Endodermal cell (in vitro differentiated cells): ENCODE data around the gene SECISBP2. TPM values are rescaled to one million over a fixed set of nuclear protein-coding genes. Genes with fewer than 3 reads are reported as not detected.

Source experiments
- DNase-seq: peaks from one replicate; pipeline ENCODE4 v3.0.0-alpha.2; 2017
- H3K27ac ChIP-seq: 2 replicates; pipeline ENCODE4 v1.5.1; 2013; ENCODE audit warnings: mild to moderate bottlenecking, low read depth, low read length, moderate library complexity
- H3K27me3 ChIP-seq: 2 replicates; pipeline ENCODE4 v1.6.1; 2013; ENCODE audit warnings: mild to moderate bottlenecking, low read length, moderate library complexity; ENCODE audit not compliant: insufficient read depth, control insufficient read depth, poor library complexity, severe bottlenecking
- H3K36me3 ChIP-seq: 2 replicates; pipeline ENCODE4 v1.7.0; 2013; ENCODE audit warnings: mild to moderate bottlenecking, low read length, moderate library complexity; ENCODE audit not compliant: control insufficient read depth, insufficient read depth
- H3K4me1 ChIP-seq: one replicate; pipeline ENCODE4 v1.7.0; 2013; ENCODE audit warnings: low read length; ENCODE audit not compliant: control insufficient read depth, insufficient read depth
- H3K4me3 ChIP-seq: 2 replicates; pipeline ENCODE4 v1.5.1; 2013; ENCODE audit warnings: mild to moderate bottlenecking, low read length, moderate library complexity
- H3K9ac ChIP-seq: 2 replicates; pipeline ENCODE4 v1.6.1; 2013; ENCODE audit warnings: mild to moderate bottlenecking, low read length, moderate library complexity; ENCODE audit not compliant: poor library complexity, severe bottlenecking; ENCODE audit errors: extremely low read depth
- H3K9me3 ChIP-seq: 2 replicates; pipeline ENCODE4 v1.6.1; 2013; ENCODE audit warnings: mild to moderate bottlenecking, low read length, moderate library complexity; ENCODE audit not compliant: control insufficient read depth
- H3K27ac Mint-ChIP-seq: 2 replicates; pipeline ENCODE4 v1.8.0; 2020; ENCODE audit warnings: mixed read lengths
- H3K27me3 Mint-ChIP-seq: 2 replicates; pipeline ENCODE4 v1.8.0; 2021; ENCODE audit warnings: mild to moderate bottlenecking, mixed read lengths; ENCODE audit not compliant: insufficient read depth
- H3K36me3 Mint-ChIP-seq: 2 replicates; pipeline ENCODE4 v1.8.0; 2020; ENCODE audit warnings: low read depth, mixed read lengths
- H3K4me1 Mint-ChIP-seq: 2 replicates; pipeline ENCODE4 v1.8.0; 2020; ENCODE audit warnings: mixed read lengths
- H3K4me3 Mint-ChIP-seq: 2 replicates; pipeline ENCODE4 v1.8.0; 2020; ENCODE audit warnings: mild to moderate bottlenecking, moderate library complexity, mixed read lengths
- H3K9me3 Mint-ChIP-seq: 2 replicates; pipeline ENCODE4 v1.8.0; 2020; ENCODE audit warnings: mild to moderate bottlenecking, mixed read lengths
- WGBS, 2 experiments: methylation state at CpG; one replicate each; pipeline versions ENCODE4 v1.1.5 to v1.1.7; 2013; ENCODE audit warnings: missing lambda C conversion rate in 2 of 2, mixed read lengths in 1 of 2; ENCODE audit not compliant: insufficient coverage in 1 of 2, insufficient read length in 1 of 2; 5-methylcytosine and 5-hydroxymethylcytosine counted together
- total RNA-seq, 2 donors: library from RNA; stranded (reverse); fragmentation: NEBNext Ultra II Directional in 1 of 2; extraction: Animal tissue kit (Norgen Biotek cat#: 25700) in 1 of 2; gene quantifications; 2 replicates in 1 of 2; 3 replicates in 1 of 2; pipeline ENCODE4 v1.2.1, GENCODE V29; 2021
- TF ChIP-seq, protein P1 (sequence below): fragments of 200-600 bp; sonication (generic); conservative IDR thresholded peaks from 2 replicates; pipeline ENCODE4 v1.5.0; 2021; ENCODE audit warnings: antibody characterized with exemption, mild to moderate bottlenecking

The SECISBP2 gene
- total RNA-seq, 2 donors from 2014 or later = 55.7 to 56.0 TPM

DNA sequence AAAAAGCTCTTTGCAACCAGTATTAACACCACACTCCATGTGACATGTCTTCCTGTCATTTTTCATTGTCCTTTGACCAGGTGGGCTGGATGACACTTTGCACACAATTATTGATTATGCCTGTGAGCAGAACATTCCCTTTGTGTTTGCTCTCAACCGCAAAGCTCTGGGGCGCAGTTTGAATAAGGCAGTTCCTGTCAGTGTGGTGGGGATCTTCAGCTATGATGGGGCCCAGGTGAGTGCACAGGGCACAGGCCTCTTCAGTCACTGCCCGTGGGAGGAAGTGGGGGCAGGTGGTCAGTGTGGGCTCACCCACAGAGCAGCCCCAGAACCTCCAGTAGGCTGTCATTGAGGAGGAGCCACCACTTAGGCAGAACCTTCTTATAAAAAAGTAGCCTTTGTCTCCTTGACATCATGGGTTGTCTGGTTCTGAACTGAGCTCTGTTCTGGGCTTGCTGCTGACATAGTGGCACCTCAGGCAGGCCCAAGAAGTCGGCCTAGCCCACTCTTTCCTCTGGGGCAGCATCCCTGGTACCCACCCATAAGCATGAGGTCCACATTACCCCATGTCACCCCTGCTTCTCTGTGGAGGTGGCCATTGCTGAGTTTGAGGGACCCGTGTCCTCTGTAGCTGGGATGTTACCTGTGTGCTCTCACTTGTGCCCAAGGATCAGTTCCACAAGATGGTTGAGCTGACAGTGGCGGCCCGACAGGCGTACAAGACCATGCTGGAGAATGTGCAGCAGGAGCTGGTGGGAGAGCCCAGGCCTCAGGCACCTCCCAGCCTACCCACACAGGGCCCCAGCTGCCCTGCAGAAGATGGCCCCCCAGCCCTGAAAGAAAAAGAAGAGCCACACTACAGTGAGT is 39.3 kb downstream of the SECISBP2 start:
- peaks cover 75% of the 10 kb centered on the region for H3K36me3 Mint-ChIP-seq
- H3K4me1 Mint-ChIP-seq = peaks cover 33% of the 10 kb centered on the region
- H3K36me3 ChIP-seq = peaks cover 64% of the 10 kb centered on the region
- H3K9me3 Mint-ChIP-seq = no peaks in the 10 kb centered on the region
- no peaks in the 10 kb centered on the region for H3K27me3 ChIP-seq
- TF ChIP-seq, protein P1, sequence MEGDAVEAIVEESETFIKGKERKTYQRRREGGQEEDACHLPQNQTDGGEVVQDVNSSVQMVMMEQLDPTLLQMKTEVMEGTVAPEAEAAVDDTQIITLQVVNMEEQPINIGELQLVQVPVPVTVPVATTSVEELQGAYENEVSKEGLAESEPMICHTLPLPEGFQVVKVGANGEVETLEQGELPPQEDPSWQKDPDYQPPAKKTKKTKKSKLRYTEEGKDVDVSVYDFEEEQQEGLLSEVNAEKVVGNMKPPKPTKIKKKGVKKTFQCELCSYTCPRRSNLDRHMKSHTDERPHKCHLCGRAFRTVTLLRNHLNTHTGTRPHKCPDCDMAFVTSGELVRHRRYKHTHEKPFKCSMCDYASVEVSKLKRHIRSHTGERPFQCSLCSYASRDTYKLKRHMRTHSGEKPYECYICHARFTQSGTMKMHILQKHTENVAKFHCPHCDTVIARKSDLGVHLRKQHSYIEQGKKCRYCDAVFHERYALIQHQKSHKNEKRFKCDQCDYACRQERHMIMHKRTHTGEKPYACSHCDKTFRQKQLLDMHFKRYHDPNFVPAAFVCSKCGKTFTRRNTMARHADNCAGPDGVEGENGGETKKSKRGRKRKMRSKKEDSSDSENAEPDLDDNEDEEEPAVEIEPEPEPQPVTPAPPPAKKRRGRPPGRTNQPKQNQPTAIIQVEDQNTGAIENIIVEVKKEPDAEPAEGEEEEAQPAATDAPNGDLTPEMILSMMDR = no peak
- no peak overlapping the region for H3K27ac Mint-ChIP-seq
- WGBS, 2 experiments = 95% methylated on average over 8 of the region's 8 CpGs; no CpG with 5 or more reads in 1 of the 2 experiments
- no peak for DNase-seq
- H3K27ac ChIP-seq = no peak overlapping the region
- no peak overlapping the region for H3K4me3 Mint-ChIP-seq
- H3K4me3 ChIP-seq = no peak overlapping the region
- H3K27me3 Mint-ChIP-seq = no peaks in the 10 kb centered on the region
- H3K4me1 ChIP-seq = peaks cover 19% of the 10 kb centered on the region
- H3K9ac ChIP-seq = no peak overlapping the region
- H3K9me3 ChIP-seq = no peaks in the 10 kb centered on the region

DNA sequence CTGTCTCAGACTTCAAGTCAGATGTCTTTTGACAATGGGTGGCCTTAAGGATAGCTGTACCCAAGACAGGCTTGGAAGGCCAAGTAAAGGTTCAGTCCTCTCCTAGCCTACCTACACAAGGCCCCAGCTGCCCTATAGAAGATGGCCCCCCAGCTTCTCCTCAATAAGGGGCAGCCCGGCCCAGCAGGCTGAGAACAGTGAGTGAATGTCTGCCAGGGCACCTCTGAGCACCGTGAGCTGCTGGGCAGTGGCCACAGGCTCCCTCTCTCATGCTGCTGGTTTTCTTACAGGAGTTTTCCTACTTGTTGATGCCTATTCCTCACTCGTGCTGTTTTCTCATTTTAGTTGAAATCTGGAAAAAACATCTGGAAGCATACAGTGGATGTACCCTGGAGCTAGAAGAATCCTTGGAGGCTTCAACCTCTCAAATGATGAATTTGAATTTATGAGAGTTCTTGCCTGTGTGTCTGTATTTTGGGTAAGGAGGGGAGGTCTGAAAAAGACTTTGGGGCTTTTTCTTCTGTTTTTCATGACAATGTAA is 40.1 kb downstream of the SECISBP2 start:
- Histone ChIP-seq H3K4me3 (no peak overlapping the region), H3K36me3 (peaks cover 64% of the 10 kb centered on the region), H3K9ac (no peak overlapping the region), H3K27me3 (no peaks in the 10 kb centered on the region), H3K27ac (no peak overlapping the region), H3K9me3 (no peaks in the 10 kb centered on the region), H3K4me1 (peaks cover 19% of the 10 kb centered on the region)
- WGBS, 2 experiments = 90% methylated on average over 2 to 3 of the region's 3 CpGs
- H3K27ac Mint-ChIP-seq = no peak overlapping the region
- H3K9me3 Mint-ChIP-seq = no peaks in the 10 kb centered on the region
- peaks cover 70% of the 10 kb centered on the region for H3K36me3 Mint-ChIP-seq
- peaks cover 33% of the 10 kb centered on the region for H3K4me1 Mint-ChIP-seq
- no peak for DNase-seq
- TF ChIP-seq, protein P1 = no peak
- H3K27me3 Mint-ChIP-seq = no peaks in the 10 kb centered on the region
- no peak overlapping the region for H3K4me3 Mint-ChIP-seq

GRCh38 chr9:89358985-89359384 is 40.7 kb downstream of the SECISBP2 start:
- H3K9ac ChIP-seq = no peak overlapping the region
- H3K4me3 Mint-ChIP-seq = no peak overlapping the region
- H3K9me3 ChIP-seq = no peaks in the 10 kb centered on the region
- peaks cover 33% of the 10 kb centered on the region for H3K4me1 Mint-ChIP-seq
- TF ChIP-seq, protein P1 = no peak
- no peaks in the 10 kb centered on the region for H3K9me3 Mint-ChIP-seq
- H3K27ac ChIP-seq = no peak overlapping the region
- H3K27ac Mint-ChIP-seq = no peak overlapping the region
- DNase-seq = no peak
- no peaks in the 10 kb centered on the region for H3K27me3 Mint-ChIP-seq
- H3K27me3 ChIP-seq = no peaks in the 10 kb centered on the region
- no peak overlapping the region for H3K4me3 ChIP-seq
- WGBS, 2 experiments = 94 to 98% methylated on average over 4 of the region's 4 CpGs
- H3K36me3 ChIP-seq = peaks cover 59% of the 10 kb centered on the region
- H3K4me1 ChIP-seq = peaks cover 19% of the 10 kb centered on the region
- H3K36me3 Mint-ChIP-seq = peaks cover 65% of the 10 kb centered on the region
